GM20000 (cell line): ENCODE measurements around the gene PABPC3.

Source experiments
- DNase-seq: peaks from one replicate; pipeline ENCODE4 v3.0.0; 2012; ENCODE audit warnings: low spot score
- CTCF ChIP-seq: IDR thresholded peaks from 2 replicates; pipeline ENCODE4 v1.5.1; 2012; ENCODE audit warnings: mild to moderate bottlenecking, control low read depth; ENCODE audit errors: extremely low read depth, missing control alignments

The PABPC3 gene

GRCh38 chr13:25131881-25132420 lies 36.0 kb downstream of the PABPC3 start:
- TF ChIP-seq CTCF: no peak
- DNase-seq: no peak

- TF ChIP-seq CTCF: no peak
- DNase-seq: no peak
Observed at GRCh38 chr13:25132751-25133390, 36.9 kb downstream of the PABPC3 start.

- no peak for DNase-seq
- TF ChIP-seq CTCF: no peak
Observed at GRCh38 chr13:25135896-25136295, 40.0 kb downstream of the PABPC3 start.

GRCh38 chr13:25136880-25137787 lies 41.2 kb downstream of the PABPC3 start:
- TF ChIP-seq CTCF: no peak
- DNase-seq: no peak

GRCh38 chr13:25137788-25138115 lies 41.8 kb downstream of the PABPC3 start:
- TF ChIP-seq CTCF: no peak
- DNase-seq: no peak

- TF ChIP-seq CTCF: no peak
- no peak for DNase-seq
Observed at GRCh38 chr13:25141042-25141441, 45.1 kb downstream of the PABPC3 start.

- TF ChIP-seq CTCF: no peak
- DNase-seq: no peak
Observed at GRCh38 chr13:25143706-25144105, 47.8 kb downstream of the PABPC3 start.
